Medulla oblongata (tissue), 1 donor: ENCODE data around the gene DHRS11.
A peak's percentile ranks its signal among the peaks of the same experiment; 100 is the strongest.
"Not testable (repeated sequence)": the region's sequence is repeated elsewhere in the genome, so short reads cannot be mapped to it uniquely, and the experiment has no call there.

Experiments
- DNase-seq: peaks from one replicate; pipeline ENCODE4 v3.0.0-alpha.2; 2015; ENCODE audit errors: extremely low spot score

The DHRS11 gene

GRCh38 chr17:36593656-36594316, 2.1 kb downstream of the DHRS11 start:
- DNase-seq, result no peak

- no peak for DNase-seq
These were observed 3.1 kb downstream of the DHRS11 start for GRCh38 chr17:36594626-36595401.

GRCh38 chr17:36597226-36597625, 5.5 kb downstream of the DHRS11 start:
- no peak for DNase-seq

GRCh38 chr17:36597866-36598777, 6.4 kb downstream of the DHRS11 start:
- no peak for DNase-seq

GRCh38 chr17:36598951-36599401, 7.3 kb downstream of the DHRS11 start:
- no peak for DNase-seq

GRCh38 chr17:36599546-36600250, 8.0 kb downstream of the DHRS11 start:
- no peak for DNase-seq

- no peak for DNase-seq
These were observed 8.8 kb downstream of the DHRS11 start for GRCh38 chr17:36600465-36600864.

GRCh38 chr17:36600936-36601302, 9.2 kb downstream of the DHRS11 start:
- DNase-seq, result peak; percentile 7

GRCh38 chr17:36601303-36602029, 9.8 kb downstream of the DHRS11 start, which contains the start of gene MRM1:
TSS of gene MRM1 (plus strand) at chr17:36601583. CDS start at chr17:36601811, 228 bp downstream.
- peak; percentile 96 for DNase-seq

GRCh38 chr17:36602030-36602748, 10.5 kb downstream of the DHRS11 start:
- DNase-seq, result no peak

- DNase-seq, result peak; percentile 62
These were observed 11.3 kb downstream of the DHRS11 start for GRCh38 chr17:36602924-36603384.

GRCh38 chr17:36605028-36605427, 13.3 kb downstream of the DHRS11 start:
- DNase-seq, result not testable (repeated sequence)

- DNase-seq, result no peak
These were observed 16.6 kb downstream of the DHRS11 start for GRCh38 chr17:36608280-36608679.

- DNase-seq, result peak; percentile 33
These were observed 17.3 kb downstream of the DHRS11 start for GRCh38 chr17:36608794-36609497.

- no peak for DNase-seq
These were observed 17.8 kb downstream of the DHRS11 start for GRCh38 chr17:36609498-36609862.

- no peak for DNase-seq
These were observed 18.8 kb downstream of the DHRS11 start for GRCh38 chr17:36610474-36610873.

- no peak for DNase-seq
These were observed 19.8 kb downstream of the DHRS11 start for GRCh38 chr17:36611345-36612072.

- DNase-seq, result no peak
These were observed 20.6 kb downstream of the DHRS11 start for GRCh38 chr17:36612323-36612722.

GRCh38 chr17:36613155-36613554, 21.5 kb downstream of the DHRS11 start:
- DNase-seq, result no peak
